NCI-H187 treated with DMSO at 0.1 percent for 48 hours (cell line): Measurements from ENCODE around the gene NRTN.
"Not testable (repeated sequence)": the region's sequence is repeated elsewhere in the genome, so short reads cannot be mapped to it uniquely, and the experiment has no call there.

Experiments used
- DNase-seq: peaks from one replicate; lab custom pipeline; 2025; lab: John Stamatoyannopoulos, UW

The NRTN gene

GRCh38 chr19:5838353-5839064 lies 33.6 kb downstream of the NRTN start:
- no peak for DNase-seq

- no peak for DNase-seq
Observed at GRCh38 chr19:5839065-5840017, 34.5 kb downstream of the NRTN start, which contains the start of gene FUT6. TSS of gene FUT6 (minus strand) at chr19:5839702. CDS start at chr19:5832567, 7,135 bp downstream.

GRCh38 chr19:5841735-5842111 lies 36.9 kb downstream of the NRTN start:
- not testable (repeated sequence) for DNase-seq

- no peak for DNase-seq
Observed at GRCh38 chr19:5843295-5843927, 38.5 kb downstream of the NRTN start.

- no peak for DNase-seq
Observed at GRCh38 chr19:5844456-5845433, 39.9 kb downstream of the NRTN start.

GRCh38 chr19:5847846-5848245 lies 43.0 kb downstream of the NRTN start:
- not testable (repeated sequence) for DNase-seq

GRCh38 chr19:5848621-5849020 lies 43.8 kb downstream of the NRTN start:
- DNase-seq: not testable (repeated sequence)

GRCh38 chr19:5850189-5850588 lies 45.3 kb downstream of the NRTN start:
- no peak for DNase-seq

GRCh38 chr19:5850743-5851293 lies 46.0 kb downstream of the NRTN start:
- no peak for DNase-seq

- no peak for DNase-seq
Observed at GRCh38 chr19:5851302-5851701, 46.4 kb downstream of the NRTN start, which contains the start of gene FUT3. TSS of gene FUT3 (minus strand) at chr19:5851449.

- not testable (repeated sequence) for DNase-seq
Observed at GRCh38 chr19:5854121-5854520, 49.3 kb downstream of the NRTN start.

- DNase-seq: not testable (repeated sequence)
Observed at GRCh38 chr19:5855151-5855550, 50.3 kb downstream of the NRTN start.

- DNase-seq: no peak
Observed at GRCh38 chr19:5857203-5858081, 52.6 kb downstream of the NRTN start.

GRCh38 chr19:5863030-5863665 lies 58.3 kb downstream of the NRTN start:
- DNase-seq: no peak

- DNase-seq: no peak
Observed at GRCh38 chr19:5864013-5864720, 59.3 kb downstream of the NRTN start.

- DNase-seq: no peak
Observed at GRCh38 chr19:5864725-5865486, 60.0 kb downstream of the NRTN start.

GRCh38 chr19:5865772-5866171 lies 60.9 kb downstream of the NRTN start:
- DNase-seq: no peak
